Caki2 (cell line): ENCODE data around the gene TH. TPM values are rescaled to one million over a fixed set of nuclear protein-coding genes. Genes with fewer than 3 reads are reported as not detected.

Experiments used
- DNase-seq: peaks from one replicate; pipeline ENCODE4 v3.0.0-alpha.2; 2015; ENCODE audit warnings: low read depth
- in situ Hi-C: cut with HindIII; loops from 2 replicates; pipeline ENCODE4 v1.10.0; 2016; ENCODE audit warnings: low sequenced_read_pairs, low pct_unique_long_range_greater_than_20kb, mixed read lengths
- total RNA-seq: library from RNA; depleted of rRNA; stranded (reverse); fragments of >200 nt; shearing (Covaris generic); gene quantifications from 2 replicates; pipeline ENCODE4 v1.2.3, GENCODE V29; 2014; ENCODE audit warnings: low replicate concordance

The TH gene
- total RNA-seq, 1 experiment from 2014 or later: not detected

DNA sequence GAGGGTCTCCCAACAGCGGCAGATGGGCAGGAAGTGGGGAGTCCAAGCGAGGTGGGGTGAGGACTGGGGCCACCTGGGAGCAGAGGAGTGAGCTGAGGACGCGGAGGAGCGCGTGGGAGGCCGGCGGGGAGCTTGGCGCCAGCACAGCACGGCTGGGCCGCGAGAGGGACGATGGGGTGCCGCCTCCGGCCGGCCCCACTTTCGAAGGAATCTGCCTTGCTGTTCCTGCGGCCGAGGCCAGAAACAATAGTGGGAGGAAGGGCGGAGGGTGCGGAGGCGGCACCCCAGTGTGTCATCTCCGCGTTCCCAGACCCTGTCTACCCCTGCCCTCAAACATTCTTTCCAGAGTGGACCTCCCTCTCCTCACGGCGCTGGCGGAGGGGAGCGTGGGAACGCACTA is 16.1 kb downstream of the TH start:
- in situ Hi-C loops: no loop called here
- no peak for DNase-seq

DNA sequence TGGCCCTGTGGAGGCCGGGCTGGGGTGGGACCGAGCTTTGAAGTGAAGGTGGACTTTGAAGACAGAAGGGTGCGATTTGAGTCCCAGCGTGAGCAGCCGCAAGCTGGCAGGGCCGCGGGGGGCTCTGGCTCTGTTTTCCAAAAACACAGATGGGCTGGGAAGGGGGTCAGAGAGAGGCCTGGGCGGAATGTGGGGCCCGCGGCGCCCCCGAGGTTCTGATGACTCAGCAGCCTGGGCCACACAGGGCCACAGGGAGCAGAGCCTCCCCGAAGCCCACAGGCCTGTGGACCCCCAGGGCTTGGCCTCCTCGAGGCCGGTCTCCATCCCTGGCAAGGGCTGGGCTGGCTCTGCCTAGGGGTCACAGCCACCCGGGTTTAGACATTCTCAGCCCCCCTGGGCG is 16.7 kb downstream of the TH start:
- in situ Hi-C loops: no loop called here
- DNase-seq: no peak

DNA sequence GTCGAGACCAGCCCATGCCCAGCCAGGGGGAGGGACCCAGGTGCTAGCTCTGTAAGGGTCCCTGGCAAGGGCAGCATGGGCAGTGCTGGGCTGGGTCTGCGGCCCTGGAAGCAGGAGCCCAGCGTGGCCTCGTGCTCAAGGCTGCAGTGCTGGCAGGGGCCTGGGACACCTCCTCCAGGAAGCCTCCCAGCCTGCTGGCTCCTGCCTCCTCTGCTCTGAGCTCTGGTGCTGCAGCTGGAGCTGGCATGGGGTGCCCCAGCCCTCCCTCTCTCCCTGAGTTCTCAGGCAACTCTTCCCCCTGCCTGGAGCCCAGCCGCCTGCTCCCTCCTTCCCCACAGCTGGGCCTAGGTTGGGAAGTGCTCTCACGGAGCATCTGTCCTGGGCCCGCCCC is 17.4 kb downstream of the TH start:
- DNase-seq: no peak
- in situ Hi-C loops: no loop called here

DNA sequence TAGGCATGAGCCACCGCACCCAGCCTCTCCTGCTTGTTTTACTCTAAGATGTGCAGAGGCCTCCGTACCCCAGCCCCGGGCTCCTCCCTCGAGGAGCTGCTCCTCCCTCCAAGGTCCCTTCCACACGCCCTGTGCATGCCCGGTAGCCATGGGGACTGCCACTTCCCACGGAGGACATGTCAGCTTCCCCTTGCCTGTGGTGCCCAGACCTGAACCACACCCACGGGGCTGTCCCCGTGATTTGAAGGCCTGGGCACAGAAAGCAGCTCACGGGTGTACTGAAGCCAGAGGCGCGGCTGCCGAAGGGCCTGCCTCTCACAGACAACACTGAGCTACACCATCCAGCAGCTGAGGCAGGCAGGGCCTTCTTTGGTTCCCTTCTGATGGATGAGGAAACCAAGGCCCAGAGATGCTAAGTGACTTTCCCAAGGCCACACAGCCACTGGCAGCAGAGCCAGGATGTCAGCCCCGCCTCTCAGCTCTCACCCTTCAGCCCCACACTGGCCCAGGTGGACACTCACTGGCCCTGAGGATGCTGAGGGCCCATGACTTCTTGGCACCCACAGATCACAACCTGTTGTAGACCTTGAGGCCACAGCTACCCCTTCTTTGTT is 17.9 kb downstream of the TH start:
- in situ Hi-C loops: no loop called here
- no peak for DNase-seq

DNA sequence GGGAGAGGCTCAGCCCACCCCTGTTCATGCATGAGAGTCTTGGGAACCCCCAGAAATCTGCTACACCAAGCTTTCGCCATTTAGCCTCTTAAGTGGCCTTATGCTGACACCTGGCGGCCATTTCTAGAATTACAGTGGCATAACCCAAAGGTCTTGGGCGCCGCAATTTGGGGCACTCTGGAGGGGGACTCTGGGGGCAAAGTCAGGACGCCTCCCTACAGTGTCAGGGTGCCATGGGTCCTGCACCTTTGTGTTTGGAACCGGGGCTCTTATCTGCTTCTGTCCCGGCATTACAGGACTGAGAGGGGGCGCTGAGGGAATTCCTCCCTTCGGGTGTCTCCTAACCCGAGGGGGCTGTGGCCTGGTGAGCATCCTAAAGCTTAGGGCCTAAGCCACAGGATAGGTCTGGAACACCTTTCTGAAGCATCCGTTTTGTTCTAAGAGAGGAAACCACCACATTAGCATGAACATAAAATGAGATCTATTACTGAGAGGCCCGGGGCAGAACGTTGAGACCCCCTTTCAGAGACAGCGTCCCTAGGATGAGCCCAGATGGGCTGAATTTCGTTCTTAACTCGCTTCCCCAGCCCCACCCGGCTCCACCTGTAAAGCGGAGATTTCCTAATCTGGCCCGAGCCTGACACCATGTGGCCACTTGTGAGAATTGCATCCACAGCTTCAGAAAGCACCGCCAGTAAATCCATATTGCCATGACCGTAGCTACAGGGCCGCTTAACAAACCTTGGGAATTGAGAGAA is 19.9 kb downstream of the TH start:
- in situ Hi-C loops: no loop called here
- DNase-seq: peak; percentile 61

DNA sequence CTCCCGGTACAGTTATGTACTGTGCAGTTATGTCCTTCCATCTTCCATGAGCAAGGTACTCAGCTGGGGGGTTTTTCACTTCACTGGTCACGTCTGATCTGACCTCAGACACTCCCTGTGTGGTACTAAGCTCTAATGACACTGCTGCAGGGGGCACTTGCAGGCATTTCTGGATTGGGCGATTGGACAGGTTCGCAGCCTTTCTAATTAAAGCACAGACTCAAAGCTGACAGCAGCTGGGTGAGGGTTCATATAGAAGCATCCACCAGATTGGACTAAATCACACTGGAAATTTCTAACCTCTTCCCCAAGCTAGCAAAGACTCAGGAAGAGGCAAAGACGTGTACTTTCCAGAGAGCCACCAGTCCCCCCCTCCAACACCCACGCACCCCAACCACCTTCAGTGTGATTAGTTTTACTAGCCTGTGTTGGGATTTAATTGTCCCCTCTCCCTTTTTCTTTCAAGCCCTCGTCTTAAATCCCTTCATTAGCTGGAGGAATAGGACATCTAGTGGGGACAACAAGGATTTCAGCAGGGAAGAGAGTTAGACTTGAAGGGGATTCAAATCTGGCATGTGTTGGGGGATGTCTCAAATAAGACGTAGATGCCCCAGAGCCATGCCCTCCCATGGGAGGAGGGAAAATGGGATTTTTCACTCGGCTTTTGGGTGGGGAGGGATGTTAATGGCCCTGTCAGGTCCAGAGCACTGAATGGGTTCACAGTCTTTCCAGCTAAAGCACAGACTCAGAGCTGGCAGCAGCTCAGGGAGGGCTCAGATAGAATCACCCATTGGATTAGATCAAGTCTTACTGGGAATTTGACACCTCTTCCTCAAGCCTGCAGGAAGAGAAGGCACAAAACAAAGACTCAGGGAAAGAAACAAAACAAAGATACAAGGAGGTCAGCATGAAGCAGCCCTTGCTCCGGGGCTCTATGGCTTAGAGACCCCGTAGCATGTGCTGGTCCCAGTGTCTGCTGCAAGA is 21.5 kb downstream of the TH start:
- peak; percentile 47 for DNase-seq
- in situ Hi-C loops: no loop called here

DNA sequence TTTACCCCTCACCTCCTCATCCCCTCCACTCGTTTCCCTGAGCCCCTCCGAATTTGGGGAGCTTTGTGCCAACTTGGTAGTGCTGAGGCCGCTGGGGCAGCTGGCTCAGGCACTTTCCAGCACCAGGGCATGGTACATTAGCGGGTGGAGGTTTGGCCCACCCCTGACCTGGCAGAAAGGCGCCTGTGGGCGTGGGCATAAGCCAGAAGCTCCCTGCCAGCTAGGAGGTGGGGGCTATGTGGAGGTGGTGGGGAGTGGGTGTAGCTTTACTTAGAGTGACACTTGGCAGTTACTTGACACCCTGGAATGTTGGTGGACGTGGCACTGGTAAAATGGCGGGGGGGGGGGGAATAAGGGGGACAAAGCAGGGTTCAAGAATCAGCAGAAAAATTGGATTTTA is 22.2 kb downstream of the TH start:
- in situ Hi-C loops: no loop called here
- DNase-seq: no peak

DNA sequence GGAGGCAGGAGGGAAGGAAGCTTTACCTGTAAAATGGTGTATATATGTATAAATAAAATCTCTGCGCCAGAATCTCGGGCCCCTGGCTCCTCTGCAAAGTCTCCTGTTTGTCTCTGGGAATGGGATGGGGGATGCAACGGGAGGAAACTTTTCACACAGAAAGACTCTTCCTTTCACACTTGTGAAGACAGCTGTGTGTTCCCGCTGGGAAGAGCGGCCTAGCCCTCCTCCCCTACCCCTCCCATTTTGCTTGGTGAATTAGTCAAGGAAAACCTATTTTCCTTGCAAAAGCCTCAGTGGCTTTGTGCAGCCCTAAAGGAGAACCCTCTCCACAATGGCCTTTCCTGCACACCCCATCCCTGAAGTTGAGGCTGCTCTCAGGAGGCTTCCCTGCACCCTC is 23.0 kb downstream of the TH start:
- no peak for DNase-seq
- in situ Hi-C loops: no loop called here

DNA sequence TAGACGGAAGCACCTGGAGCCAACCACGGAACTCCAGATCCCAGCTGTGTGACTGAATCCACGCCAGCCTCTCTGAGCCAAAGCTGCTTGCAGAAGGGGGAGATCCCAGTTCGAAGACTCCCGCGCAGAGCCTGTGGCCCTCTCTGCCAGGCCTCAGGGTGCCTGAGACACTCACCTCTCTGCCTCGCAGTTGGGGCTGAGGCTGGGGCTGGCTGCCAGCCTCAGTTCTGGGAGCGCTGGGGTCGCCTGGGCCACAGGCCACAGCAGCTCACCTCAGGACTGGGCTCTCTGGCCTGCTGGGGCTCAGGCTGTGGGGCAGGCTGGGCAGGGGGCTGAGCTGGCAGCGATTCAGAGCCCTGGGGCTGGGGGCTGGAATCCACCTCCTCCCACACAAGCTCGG is 24.2 kb downstream of the TH start:
- no peak for DNase-seq
- in situ Hi-C loops: no loop called here

DNA sequence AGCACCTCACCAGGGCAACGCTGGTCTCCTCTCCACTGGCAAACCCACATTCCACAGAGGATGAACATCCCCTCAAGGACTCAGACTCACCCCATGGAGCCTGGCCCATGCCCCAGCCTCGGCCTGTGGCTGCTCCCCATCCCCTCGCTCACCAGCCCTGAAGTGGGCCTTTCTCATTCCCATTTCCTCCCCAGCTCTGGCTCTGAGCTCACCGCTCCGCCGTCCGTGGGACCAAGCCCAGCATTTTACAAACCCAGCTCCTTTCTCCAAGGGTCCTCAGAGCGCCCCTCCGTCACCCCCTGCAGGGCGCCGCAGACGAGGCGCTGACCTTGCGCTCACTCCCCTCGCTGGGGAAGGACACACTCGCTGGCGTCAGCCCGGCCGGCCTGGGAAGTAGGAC is 25.6 kb downstream of the TH start:
- DNase-seq: no peak
- in situ Hi-C loops: no loop called here

DNA sequence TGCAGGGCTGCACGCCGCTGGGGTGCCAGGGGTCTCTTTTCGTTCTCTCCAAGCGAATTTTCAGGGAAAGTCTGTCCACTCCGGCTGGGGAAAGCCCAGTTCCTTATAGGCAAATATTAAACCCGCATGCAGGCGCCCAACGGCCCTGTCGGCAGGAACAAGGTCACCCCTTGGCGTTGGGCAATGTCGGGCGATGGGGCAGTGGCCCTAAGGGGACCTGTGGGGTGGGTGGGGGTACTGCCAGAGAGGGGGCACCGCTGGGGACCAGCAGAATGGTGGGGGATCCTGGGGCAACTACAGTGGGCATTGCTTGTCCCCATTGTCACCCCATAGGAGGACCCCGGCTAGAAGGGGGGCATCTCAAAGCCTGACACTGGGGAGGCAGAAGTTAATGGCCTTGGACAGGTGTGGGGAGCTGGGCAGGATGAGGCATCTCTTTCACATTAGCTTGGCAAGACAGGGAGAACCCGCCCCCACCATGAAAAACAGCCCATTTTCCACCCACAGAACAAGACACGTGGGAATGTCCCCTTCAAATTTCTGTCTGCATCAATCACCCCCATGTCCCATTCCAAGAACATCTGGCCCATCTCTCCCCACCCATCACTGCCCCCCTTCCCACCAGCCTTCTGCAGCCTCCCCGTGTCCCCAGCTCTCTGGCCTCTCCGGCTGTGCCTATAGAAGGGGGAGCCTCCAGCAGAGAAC is 26.9 kb downstream of the TH start:
- no peak for DNase-seq
- in situ Hi-C loops: no loop called here

DNA sequence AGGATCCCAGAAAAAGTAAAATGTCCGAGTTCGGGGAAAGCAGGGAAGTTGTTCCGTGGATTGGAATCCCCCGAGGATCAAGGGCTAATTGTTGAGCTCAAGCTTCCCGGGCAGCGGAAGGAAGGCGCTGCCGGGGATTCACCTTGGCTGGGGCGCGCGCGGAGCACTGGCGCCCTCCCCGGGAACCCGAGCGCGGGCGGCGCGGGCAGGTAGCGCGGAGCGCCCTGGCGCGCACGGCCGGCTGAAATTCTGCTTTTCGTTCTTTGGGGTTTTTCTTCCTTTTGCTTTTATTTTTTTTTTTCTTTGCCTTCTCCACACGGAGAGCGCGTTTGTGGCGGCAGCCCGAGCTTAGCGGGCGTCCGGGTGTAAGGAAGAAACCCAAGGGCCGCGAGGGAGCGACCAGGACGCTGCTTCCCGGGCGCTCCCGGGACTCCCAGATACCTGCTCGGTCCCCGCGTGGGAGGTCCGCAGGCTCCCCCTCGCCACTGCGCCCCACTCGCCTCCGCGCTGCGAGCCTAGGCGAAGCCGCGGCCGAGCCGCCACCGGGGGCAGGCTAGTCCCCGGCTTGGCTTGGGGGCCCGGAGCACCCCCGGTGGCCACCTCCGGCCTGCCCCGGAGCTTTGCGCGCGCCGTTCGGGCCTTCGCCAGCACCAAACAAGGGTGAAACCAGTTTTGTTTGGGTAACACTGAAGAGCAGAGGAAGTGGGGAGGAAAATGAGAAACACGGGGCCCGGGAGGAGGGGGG is 27.6 kb downstream of the TH start:
- DNase-seq: peak; percentile 17
- in situ Hi-C loops: no loop called here

DNA sequence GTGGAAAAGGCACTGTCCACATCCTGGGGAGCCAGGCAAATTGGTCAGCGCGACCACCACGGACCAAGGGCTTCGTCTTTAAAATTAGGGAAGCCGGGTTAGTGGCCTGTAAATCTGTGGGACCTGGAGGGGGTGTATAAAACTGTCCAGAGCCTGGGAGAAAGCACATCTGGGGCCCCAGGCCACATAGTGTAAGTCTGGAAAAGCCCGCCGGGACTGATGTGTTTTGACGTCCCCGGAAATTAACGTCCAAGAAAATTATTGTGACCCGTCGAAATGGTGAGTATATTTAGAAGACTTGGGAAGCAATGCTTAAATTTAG is 28.2 kb downstream of the TH start:
- no peak for DNase-seq
- in situ Hi-C loops: no loop called here

DNA sequence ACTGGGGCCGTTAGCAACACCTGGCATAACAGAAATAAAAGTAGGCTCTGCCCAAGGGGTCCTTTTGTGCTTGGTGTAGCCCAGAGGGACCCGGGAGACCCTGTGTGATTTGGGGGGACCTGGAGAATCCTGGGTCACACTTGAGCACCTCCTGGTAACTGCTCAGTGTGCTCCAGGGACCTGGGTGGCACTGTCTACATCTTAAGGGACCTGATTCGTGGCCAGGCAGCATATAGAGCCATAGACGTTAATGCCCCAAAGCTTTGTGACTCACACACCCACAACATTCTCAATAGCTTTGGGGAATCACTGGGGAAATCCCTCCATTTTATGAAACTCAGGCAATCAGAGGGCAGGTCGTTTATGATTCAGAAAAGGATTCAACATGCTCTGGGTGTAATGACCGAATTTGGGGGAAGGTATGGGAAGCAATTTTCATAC is 28.8 kb downstream of the TH start:
- peak; percentile 39 for DNase-seq
- in situ Hi-C loops: no loop called here

DNA sequence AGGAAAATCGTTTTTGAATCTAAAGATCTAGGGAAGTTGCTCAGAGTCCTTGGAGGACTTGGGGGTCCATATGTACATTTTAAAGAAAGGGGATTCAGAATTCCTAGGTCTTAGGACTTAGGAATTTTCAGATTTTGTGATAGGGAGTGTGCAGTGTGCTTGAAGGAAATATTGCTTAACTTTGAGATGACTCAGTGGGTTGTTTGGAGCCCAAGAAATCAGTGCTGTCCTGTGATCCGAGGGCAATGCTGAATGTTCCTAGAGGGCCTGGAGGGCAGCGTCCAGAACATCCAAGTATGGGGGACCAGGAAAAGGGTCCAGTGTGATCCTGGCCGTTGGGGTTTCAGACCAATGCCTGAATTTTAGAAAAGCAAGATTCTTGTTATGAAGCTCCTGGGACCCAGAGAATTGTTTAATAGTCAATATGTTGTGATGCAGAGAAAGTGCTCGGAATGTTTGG is 29.3 kb downstream of the TH start:
- in situ Hi-C loops: no loop called here
- DNase-seq: no peak

DNA sequence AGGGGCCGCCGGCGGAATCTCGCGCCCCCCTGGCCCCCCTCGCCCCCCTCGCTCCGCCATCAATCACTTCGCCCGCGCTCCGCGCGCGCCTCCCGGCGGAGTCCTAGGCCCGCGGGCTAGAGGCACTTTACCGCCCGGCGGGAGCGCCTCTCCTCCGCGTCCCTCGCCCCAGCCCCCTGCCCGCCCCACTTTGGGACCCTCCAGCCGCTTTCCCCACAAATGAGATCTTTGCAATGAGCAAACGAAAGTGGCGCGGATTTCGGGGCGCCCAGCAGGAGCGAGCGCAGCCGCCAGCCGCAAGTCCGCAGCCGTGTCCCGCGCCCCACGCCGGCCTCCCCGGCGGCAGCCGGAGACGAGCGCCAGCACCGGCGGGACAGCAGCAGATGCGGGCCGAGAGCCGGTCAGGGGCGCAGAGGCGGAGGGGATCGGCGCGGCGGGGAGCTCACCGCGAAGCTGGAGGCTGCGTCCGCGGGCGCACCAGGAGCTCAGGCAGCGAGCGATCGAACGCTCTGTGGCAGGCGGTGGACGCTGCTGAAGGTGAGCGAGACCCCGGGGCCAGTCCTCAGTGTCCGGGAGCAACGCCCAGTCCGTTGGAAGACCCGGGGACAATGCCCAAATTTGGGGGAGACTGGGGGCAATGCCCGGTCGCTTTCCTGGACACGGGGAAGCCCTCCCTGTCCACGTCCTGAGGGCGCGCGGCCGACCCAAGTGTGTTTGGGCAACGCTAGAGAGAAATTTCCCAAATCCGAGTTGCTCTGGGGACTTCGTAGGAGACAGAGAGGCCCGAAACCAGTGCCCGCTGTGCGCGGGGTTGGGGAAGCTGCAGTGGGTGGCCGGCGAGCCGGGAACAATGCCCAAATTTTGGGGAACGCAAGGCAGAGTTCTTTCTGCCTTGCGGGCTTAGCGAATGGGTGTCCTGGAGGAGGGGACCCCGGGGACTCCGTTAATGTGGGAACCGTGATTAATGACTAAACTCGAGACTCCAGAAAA is 30.9 kb downstream of the TH start:
- in situ Hi-C loops: no loop called here
- no peak for DNase-seq
